Activated naive CD8-positive, alpha-beta T cell treated with anti-CD3 and anti-CD28 coated beads, Interleukin-2, amount 50 U/mL, for 16 hours (primary cell): ENCODE results near the gene CDC16.
"Not testable (repeated sequence)": the region's sequence is repeated elsewhere in the genome, so short reads cannot be mapped to it uniquely, and the experiment has no call there.

Experiments used
- DNase-seq: peaks from one replicate; pipeline ENCODE4 v3.0.0-alpha.2; 2020; ENCODE audit warnings: low read depth, low spot score

CDC16 gene

GRCh38 chr13:114234645-114235421, at the start of gene CDC16:
Gene CDC16 (plus strand): TSS chr13:114234897. CDS start chr13:114235085, 188 bp downstream.
- peak; percentile 87 for DNase-seq

- no peak for DNase-seq
Measured at GRCh38 chr13:114185182-114185971, 49.3 kb upstream of the CDC16 start.

- DNase-seq = no peak
Measured at GRCh38 chr13:114194853-114195252, 39.8 kb upstream of the CDC16 start.

- DNase-seq = no peak
Measured at GRCh38 chr13:114196629-114197028, 38.1 kb upstream of the CDC16 start.

GRCh38 chr13:114198556-114198955, 36.1 kb upstream of the CDC16 start:
- DNase-seq = no peak

- not testable (repeated sequence) for DNase-seq
Measured at GRCh38 chr13:114199526-114199925, 35.2 kb upstream of the CDC16 start.

- no peak for DNase-seq
Measured at GRCh38 chr13:114199954-114200353, 34.7 kb upstream of the CDC16 start.

GRCh38 chr13:114200399-114200911, 34.2 kb upstream of the CDC16 start:
- no peak for DNase-seq

- DNase-seq = no peak
Measured at GRCh38 chr13:114202581-114202980, 32.1 kb upstream of the CDC16 start.

- DNase-seq = no peak
Measured at GRCh38 chr13:114203536-114203935, 31.2 kb upstream of the CDC16 start.

- no peak for DNase-seq
Measured at GRCh38 chr13:114204894-114205293, 29.8 kb upstream of the CDC16 start.

- DNase-seq = no peak
Measured at GRCh38 chr13:114208134-114208533, 26.6 kb upstream of the CDC16 start.

GRCh38 chr13:114211446-114212157, 23.1 kb upstream of the CDC16 start:
- DNase-seq = no peak

GRCh38 chr13:114212158-114212495, 22.6 kb upstream of the CDC16 start:
- DNase-seq = no peak

- DNase-seq = no peak
Measured at GRCh38 chr13:114213980-114214379, 20.7 kb upstream of the CDC16 start.

GRCh38 chr13:114219392-114219791, 15.3 kb upstream of the CDC16 start:
- no peak for DNase-seq

- no peak for DNase-seq
Measured at GRCh38 chr13:114222461-114222968, 12.2 kb upstream of the CDC16 start.

- no peak for DNase-seq
Measured at GRCh38 chr13:114224201-114224600, 10.5 kb upstream of the CDC16 start.

GRCh38 chr13:114225610-114226009, 9.1 kb upstream of the CDC16 start:
- DNase-seq = no peak

GRCh38 chr13:114226088-114226487, 8.6 kb upstream of the CDC16 start:
- no peak for DNase-seq

GRCh38 chr13:114226699-114227323, 7.9 kb upstream of the CDC16 start:
- peak; percentile 65 for DNase-seq
